ENCODE results near the gene WNT3A.

GRCh38 chr1:228093050-228093906 is 86.5 kb downstream of the WNT3A start:
- no peak for TF ChIP-seq CTCF (IDR thresholded peaks at IDR 0.05)
- TF ChIP-seq POLR2AphosphoS5 (IDR thresholded peaks at IDR 0.05) = no peak
- no peak for TF ChIP-seq EP300 (IDR thresholded peaks at IDR 0.05)
- TF ChIP-seq POLR2A (IDR thresholded peaks at IDR 0.05) = no peak

All from upper lobe of left lung (tissue), 4 donors.